Thymus (tissue), 11 donors: Measurements from ENCODE around the gene GCDH. TPM values are rescaled to one million over a fixed set of nuclear protein-coding genes. Genes with fewer than 3 reads are reported as not detected.

Experiments used
- DNase-seq, 9 donors: peaks; one replicate each; pipeline ENCODE4 v3.0.0-alpha.2; 2013; ENCODE audit warnings: low spot score in 9 of 9, low read depth in 6 of 9, missing footprints in 1 of 9
- H3K27ac ChIP-seq, 2 donors: one replicate each; pipeline ENCODE4 v1.5.1; 2013; ENCODE audit warnings: control low read depth in 1 of 2, low read depth in 1 of 2, low read length in 1 of 2, mild to moderate bottlenecking in 1 of 2, moderate library complexity in 1 of 2
- H3K27me3 ChIP-seq, 2 donors: one replicate each; pipeline ENCODE4 v1.5.1; 2013; ENCODE audit warnings: low read length in 1 of 2; ENCODE audit not compliant: control insufficient read depth in 2 of 2, insufficient read depth in 1 of 2
- H3K36me3 ChIP-seq, 2 donors: one replicate each; pipeline ENCODE4 v1.5.1; 2013; ENCODE audit warnings: low read length in 1 of 2, mild to moderate bottlenecking in 1 of 2, moderate library complexity in 1 of 2; ENCODE audit not compliant: control insufficient read depth in 2 of 2, insufficient read depth in 2 of 2
- H3K4me1 ChIP-seq, 2 donors: one replicate each; pipeline ENCODE4 v1.5.1; 2013; ENCODE audit warnings: low read length in 2 of 2; ENCODE audit not compliant: control insufficient read depth in 2 of 2, insufficient read depth in 2 of 2
- H3K4me3 ChIP-seq, 2 donors: one replicate each; pipeline ENCODE4 v1.5.1; 2013; ENCODE audit warnings: low read length in 2 of 2, control low read depth in 1 of 2, mild to moderate bottlenecking in 1 of 2
- H3K9me3 ChIP-seq, 2 donors: one replicate each; pipeline ENCODE4 v1.5.1; 2013; ENCODE audit warnings: low read length in 1 of 2, mild to moderate bottlenecking in 1 of 2; ENCODE audit not compliant: control insufficient read depth in 2 of 2, insufficient read depth in 1 of 2
- WGBS: extraction: QIAGEN DNeasy Blood & Tissue Kit; methylation state at CpG from one replicate; pipeline ENCODE4 v1.1.7; 2013; 5-methylcytosine and 5-hydroxymethylcytosine counted together
- polyA plus RNA-seq: library from polyadenylated mRNA; stranded (reverse); fragments of 200-250 nt; gene quantifications from one replicate; pipeline ENCODE4 v1.2.3, GENCODE V29; 2013
- total RNA-seq: library from RNA; stranded (reverse); fragments of 120-200 nt; gene quantifications from one replicate; pipeline ENCODE4 v1.2.4, GENCODE V29; 2013
- donor health status: healthy.

GCDH gene
- total and polyA plus RNA-seq, 2 donors, result 21.9 to 33.6 TPM

DNA sequence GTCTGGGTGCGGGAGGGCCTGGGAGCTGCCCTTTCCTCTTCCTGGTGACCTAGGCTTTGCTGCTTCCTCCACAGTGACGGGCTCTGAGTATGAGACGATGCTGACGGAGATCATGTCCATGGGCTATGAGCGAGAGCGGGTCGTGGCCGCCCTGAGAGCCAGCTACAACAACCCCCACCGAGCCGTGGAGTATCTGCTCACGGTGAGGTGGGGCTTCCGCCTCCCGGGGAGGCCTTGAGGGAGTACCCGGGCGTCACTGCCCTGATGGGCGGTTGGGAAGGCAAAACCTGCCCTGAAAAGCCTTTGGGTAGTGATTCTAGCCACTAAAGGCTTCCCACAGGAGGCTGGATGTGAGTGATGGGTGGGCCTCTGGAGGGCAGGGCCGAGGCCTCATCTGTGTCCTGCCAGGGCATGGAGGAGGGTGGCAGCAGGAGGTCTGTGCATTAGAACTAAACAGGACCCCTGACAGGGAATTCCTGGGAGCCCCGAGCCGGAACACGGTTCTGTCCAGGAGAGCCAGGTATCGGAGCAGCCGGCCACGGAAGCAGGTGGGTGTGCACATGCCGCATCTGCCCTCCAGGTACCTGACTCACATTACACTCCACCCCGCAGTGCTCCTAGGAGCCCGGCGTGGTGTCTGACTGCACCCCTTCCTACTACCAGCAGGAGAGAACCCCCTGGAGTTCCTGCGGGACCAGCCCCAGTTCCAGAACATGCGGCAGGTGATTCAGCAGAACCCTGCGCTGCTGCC, 57.8 kb downstream of the GCDH start:
- H3K9me3 ChIP-seq, result no peaks in the 10 kb centered on the region
- 98% methylated on average over 30 of the region's 30 CpGs for WGBS
- no peaks in the 10 kb centered on the region for H3K27me3 ChIP-seq
- H3K36me3 ChIP-seq, result peaks cover 76 to 77% of the 10 kb centered on the region in 2 donors
- no peak overlapping the region for H3K27ac ChIP-seq
- H3K4me1 ChIP-seq, result peaks cover 0 to 31% of the 10 kb centered on the region in 2 donors
- DNase-seq, result no peak
- no peak overlapping the region for H3K4me3 ChIP-seq

Other genes starting within 250 kb of the GCDH start
- gene MAN2B1, start 224.4 kb upstream of the GCDH start, total RNA-seq, result 25.3 TPM
- 49.1 TPM for gene MAN2B1, start 224.4 kb upstream of the GCDH start, polyA plus RNA-seq
- 13.2 TPM for gene WDR83, start 224.4 kb upstream of the GCDH start, total RNA-seq
- 19.6 TPM for gene WDR83, start 224.4 kb upstream of the GCDH start, polyA plus RNA-seq
- 97.3 TPM for gene DHPS, start 209.3 kb upstream of the GCDH start, total RNA-seq
- 74.3 TPM for gene DHPS, start 209.3 kb upstream of the GCDH start, polyA plus RNA-seq
- gene GNG14, start 203.2 kb upstream of the GCDH start, total RNA-seq, result not detected
- 0.14 TPM for gene GNG14, start 203.2 kb upstream of the GCDH start, polyA plus RNA-seq
- 6.2 TPM for gene FBXW9, start 194.5 kb upstream of the GCDH start, total RNA-seq
- gene FBXW9, start 194.5 kb upstream of the GCDH start, polyA plus RNA-seq, result 6.5 TPM
- gene TNPO2, start 167.2 kb upstream of the GCDH start, total RNA-seq, result 10.9 TPM
- 28.3 TPM for gene TNPO2, start 167.2 kb upstream of the GCDH start, polyA plus RNA-seq
- gene TRIR, start 156.5 kb upstream of the GCDH start, total RNA-seq, result 268 TPM
- 290 TPM for gene TRIR, start 156.5 kb upstream of the GCDH start, polyA plus RNA-seq
- 67.2 TPM for gene GET3, start 153.7 kb upstream of the GCDH start, total RNA-seq
- 50.0 TPM for gene GET3, start 153.7 kb upstream of the GCDH start, polyA plus RNA-seq
- gene BEST2, start 139.4 kb upstream of the GCDH start, total RNA-seq, result not detected
- gene BEST2, start 139.4 kb upstream of the GCDH start, polyA plus RNA-seq, result 0.46 TPM
- gene HOOK2, start 115.6 kb upstream of the GCDH start, total RNA-seq, result 8.7 TPM
- gene HOOK2, start 115.6 kb upstream of the GCDH start, polyA plus RNA-seq, result 36.4 TPM
- gene JUNB, start 99.7 kb upstream of the GCDH start, total RNA-seq, result 121 TPM
- gene JUNB, start 99.7 kb upstream of the GCDH start, polyA plus RNA-seq, result 139 TPM
- 202 TPM for gene PRDX2, start 89.4 kb upstream of the GCDH start, total RNA-seq
- gene PRDX2, start 89.4 kb upstream of the GCDH start, polyA plus RNA-seq, result 113 TPM
- gene THSD8, start 89.1 kb upstream of the GCDH start, total RNA-seq, result 9.9 TPM
- gene THSD8, start 89.1 kb upstream of the GCDH start, polyA plus RNA-seq, result 4.1 TPM
- gene RNASEH2A, start 84.6 kb upstream of the GCDH start, total RNA-seq, result 30.3 TPM
- gene RNASEH2A, start 84.6 kb upstream of the GCDH start, polyA plus RNA-seq, result 8.4 TPM
- gene RTBDN, start 56.6 kb upstream of the GCDH start, total RNA-seq, result 1.7 TPM
- gene RTBDN, start 56.6 kb upstream of the GCDH start, polyA plus RNA-seq, result 1.6 TPM
- 0.38 TPM for gene MAST1, start 52.6 kb upstream of the GCDH start, total RNA-seq
- 0.91 TPM for gene MAST1, start 52.6 kb upstream of the GCDH start, polyA plus RNA-seq
- gene DNASE2, start 9.7 kb upstream of the GCDH start, total RNA-seq, result 14.6 TPM
- 20.8 TPM for gene DNASE2, start 9.7 kb upstream of the GCDH start, polyA plus RNA-seq
- gene KLF1, start 4.0 kb upstream of the GCDH start, total RNA-seq, result 2.5 TPM
- 0.09 TPM for gene KLF1, start 4.0 kb upstream of the GCDH start, polyA plus RNA-seq
- gene SYCE2, start 28.1 kb downstream of the GCDH start, total RNA-seq, result 1.6 TPM
- 0.48 TPM for gene SYCE2, start 28.1 kb downstream of the GCDH start, polyA plus RNA-seq
- 46.7 TPM for gene FARSA, start 42.6 kb downstream of the GCDH start, total RNA-seq
- gene FARSA, start 42.6 kb downstream of the GCDH start, polyA plus RNA-seq, result 33.6 TPM
- gene CALR, start 47.4 kb downstream of the GCDH start, total RNA-seq, result 639 TPM
- 189 TPM for gene CALR, start 47.4 kb downstream of the GCDH start, polyA plus RNA-seq
- 55.8 TPM for gene RAD23A, start 54.7 kb downstream of the GCDH start, total RNA-seq
- 128 TPM for gene RAD23A, start 54.7 kb downstream of the GCDH start, polyA plus RNA-seq
- 27.7 TPM for gene GADD45GIP1, start 66.1 kb downstream of the GCDH start, total RNA-seq
- 27.2 TPM for gene GADD45GIP1, start 66.1 kb downstream of the GCDH start, polyA plus RNA-seq
- gene DAND5, start 78.4 kb downstream of the GCDH start, total RNA-seq, result 0.09 TPM
- gene DAND5, start 78.4 kb downstream of the GCDH start, polyA plus RNA-seq, result 0.09 TPM
- 2.0 TPM for gene NFIX, start 104.3 kb downstream of the GCDH start, total RNA-seq
- gene NFIX, start 104.3 kb downstream of the GCDH start, polyA plus RNA-seq, result 10.5 TPM
- 8.3 TPM for gene LYL1, start 211.7 kb downstream of the GCDH start, total RNA-seq
- 14.0 TPM for gene LYL1, start 211.7 kb downstream of the GCDH start, polyA plus RNA-seq
- 20.2 TPM for gene TRMT1, start 225.6 kb downstream of the GCDH start, total RNA-seq
- gene TRMT1, start 225.6 kb downstream of the GCDH start, polyA plus RNA-seq, result 69.9 TPM
- gene NACC1, start 227.1 kb downstream of the GCDH start, total RNA-seq, result 12.8 TPM
- 17.5 TPM for gene NACC1, start 227.1 kb downstream of the GCDH start, polyA plus RNA-seq